Neural progenitor cell (in vitro differentiated cells): ENCODE results near the gene CREB5. TPM values are rescaled to one million over a fixed set of nuclear protein-coding genes. Genes with fewer than 3 reads are reported as not detected.
A peak's percentile ranks its signal among the peaks of the same experiment; 100 is the strongest.

Experiments
- DNase-seq: peaks from one replicate; pipeline ENCODE4 v3.0.0-alpha.2; 2016; ENCODE audit warnings: low spot score
- H2AFZ ChIP-seq: fragments of 200-600 bp; sonication (generic); replicated peaks from 2 replicates; pipeline ENCODE4 v1.6.1; 2016; ENCODE audit warnings: antibody characterized with exemption
- H3F3A ChIP-seq: fragments of 200-600 bp; sonication (generic); 2 replicates; pipeline ENCODE4 v1.6.1; 2016; ENCODE audit warnings: antibody characterized with exemption, low read depth
- H3K27ac ChIP-seq: fragments of 200-600 bp; sonication (generic); 2 replicates; pipeline ENCODE4 v1.5.1; 2016; ENCODE audit warnings: mild to moderate bottlenecking
- H3K27me3 ChIP-seq: fragments of 200-600 bp; sonication (generic); 2 replicates; pipeline ENCODE4 v1.6.1; 2016; ENCODE audit warnings: mild to moderate bottlenecking, moderate library complexity
- H3K36me3 ChIP-seq: fragments of 200-600 bp; sonication (generic); 2 replicates; pipeline ENCODE4 v1.5.1; 2016
- H3K4me1 ChIP-seq: fragments of 200-600 bp; sonication (generic); 2 replicates; pipeline ENCODE4 v1.6.1; 2016; ENCODE audit warnings: mixed run types
- H3K4me2 ChIP-seq: fragments of 200-600 bp; sonication (generic); 2 replicates; pipeline ENCODE4 v1.6.1; 2016
- H3K4me3 ChIP-seq: fragments of 200-600 bp; sonication (generic); 2 replicates; pipeline ENCODE4 v1.5.1; 2016
- H3K79me2 ChIP-seq: fragments of 200-600 bp; sonication (generic); 2 replicates; pipeline ENCODE4 v1.6.1; 2016; ENCODE audit warnings: low read depth
- H3K9ac ChIP-seq: fragments of 200-600 bp; sonication (generic); 2 replicates; pipeline ENCODE4 v1.6.1; 2016
- H3K9me3 ChIP-seq: fragments of 200-600 bp; sonication (generic); 2 replicates; pipeline ENCODE4 v1.5.1; 2016; ENCODE audit warnings: low read depth
- H4K20me1 ChIP-seq: fragments of 200-600 bp; sonication (generic); 2 replicates; pipeline ENCODE4 v1.6.1; 2016; ENCODE audit warnings: low read depth
- H3K27ac Mint-ChIP-seq: 3 replicates; pipeline ENCODE4 v1.8.0; 2021; ENCODE audit warnings: mixed read lengths
- H3K27me3 Mint-ChIP-seq: 2 replicates; pipeline ENCODE4 v1.8.0; 2022; ENCODE audit warnings: low read depth, mild to moderate bottlenecking, inconsistent platforms, moderate library complexity, mixed read lengths; ENCODE audit not compliant: insufficient read depth
- H3K36me3 Mint-ChIP-seq: 3 replicates; pipeline ENCODE4 v1.8.0; 2021; ENCODE audit warnings: mixed read lengths
- H3K4me1 Mint-ChIP-seq: 3 replicates; pipeline ENCODE4 v1.8.0; 2021; ENCODE audit warnings: mixed read lengths
- H3K4me3 Mint-ChIP-seq: 3 replicates; pipeline ENCODE4 v1.8.0; 2021; ENCODE audit warnings: mild to moderate bottlenecking, moderate library complexity, mixed read lengths
- H3K9me3 Mint-ChIP-seq: 3 replicates; pipeline ENCODE4 v1.8.0; 2020; ENCODE audit warnings: mixed read lengths
- EZH2 ChIP-seq: fragments of 200-600 bp; sonication (generic); IDR thresholded peaks from 2 replicates; pipeline ENCODE4 v1.6.1; 2017; ENCODE audit warnings: antibody characterized with exemption, mild to moderate bottlenecking, moderate library complexity
- EZH2phosphoT487 ChIP-seq: fragments of 200-600 bp; sonication (generic); IDR thresholded peaks from 2 replicates; pipeline ENCODE4 v1.6.1; 2017; ENCODE audit warnings: antibody characterized with exemption
- total RNA-seq: library from RNA; depleted of rRNA; stranded (reverse); fragments of >200 nt; gene quantifications from 2 replicates; pipeline ENCODE4 v1.2.3, GENCODE V29; 2015; ENCODE audit warnings: low replicate concordance
- TF ChIP-seq, protein P1 (sequence below): fragments of 200-600 bp; sonication (generic); IDR thresholded peaks from 2 replicates; pipeline ENCODE4 v1.5.1; 2017; ENCODE audit warnings: antibody characterized with exemption, mild to moderate bottlenecking

CREB5 gene
- total RNA-seq, 1 donor from 2014 or later: 1.2 TPM

DNA sequence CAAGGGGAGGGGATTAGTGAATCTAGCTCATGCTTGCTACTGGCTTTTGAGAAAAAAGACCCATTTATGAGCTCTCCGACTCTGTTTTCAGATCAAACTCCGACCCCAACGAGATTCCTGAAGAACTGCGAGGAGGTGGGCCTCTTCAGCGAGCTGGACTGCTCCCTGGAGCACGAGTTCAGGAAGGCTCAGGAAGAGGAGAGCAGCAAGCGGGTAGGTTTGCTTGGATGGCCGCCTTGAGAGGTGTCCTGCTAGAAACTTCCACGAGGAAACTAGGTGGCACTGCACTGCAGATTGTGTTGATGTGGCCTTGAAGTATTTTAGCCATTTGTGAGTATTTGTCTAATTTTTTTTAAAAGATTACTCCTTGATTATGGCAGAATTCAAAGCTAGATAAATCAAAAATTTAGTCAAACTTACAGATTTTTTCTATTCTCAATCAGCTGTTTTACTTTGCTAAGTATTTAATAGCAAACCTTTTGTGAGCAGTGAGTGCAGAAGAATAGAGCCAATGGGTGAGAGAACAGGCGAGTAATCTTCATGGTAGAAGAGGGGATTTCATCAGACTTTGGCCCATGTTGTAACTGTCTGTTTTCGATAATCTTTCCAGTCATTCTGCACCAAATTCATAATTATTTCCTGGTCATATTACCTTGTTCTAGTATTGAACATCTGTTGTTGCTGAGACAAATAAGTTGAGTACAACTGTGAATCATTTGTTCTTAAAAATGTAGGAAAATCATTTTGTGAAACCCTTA is 95.4 kb downstream of the CREB5 start:
- Mint-ChIP-seq H3K4me3 (no peak overlapping the region), H3K27me3 (no peaks in the 10 kb centered on the region), H3K4me1 (peaks cover 11% of the 10 kb centered on the region), H3K27ac (no peak overlapping the region), H3K36me3 (no peaks in the 10 kb centered on the region), H3K9me3 (no peaks in the 10 kb centered on the region)
- Histone ChIP-seq H4K20me1 (no peaks in the 10 kb centered on the region), H3K4me3 (no peak overlapping the region), H3F3A (no peaks in the 10 kb centered on the region), H3K4me1 (peaks cover 5% of the 10 kb centered on the region), H2AFZ (peak overlapping the region; percentile 66), H3K9ac (no peak overlapping the region), H3K27me3 (no peaks in the 10 kb centered on the region), H3K27ac (no peak overlapping the region), H3K4me2 (no peak overlapping the region), H3K36me3 (no peaks in the 10 kb centered on the region), H3K9me3 (no peaks in the 10 kb centered on the region), H3K79me2 (no peaks in the 10 kb centered on the region)
- TF ChIP-seq EZH2: no peak
- TF ChIP-seq, protein P1, sequence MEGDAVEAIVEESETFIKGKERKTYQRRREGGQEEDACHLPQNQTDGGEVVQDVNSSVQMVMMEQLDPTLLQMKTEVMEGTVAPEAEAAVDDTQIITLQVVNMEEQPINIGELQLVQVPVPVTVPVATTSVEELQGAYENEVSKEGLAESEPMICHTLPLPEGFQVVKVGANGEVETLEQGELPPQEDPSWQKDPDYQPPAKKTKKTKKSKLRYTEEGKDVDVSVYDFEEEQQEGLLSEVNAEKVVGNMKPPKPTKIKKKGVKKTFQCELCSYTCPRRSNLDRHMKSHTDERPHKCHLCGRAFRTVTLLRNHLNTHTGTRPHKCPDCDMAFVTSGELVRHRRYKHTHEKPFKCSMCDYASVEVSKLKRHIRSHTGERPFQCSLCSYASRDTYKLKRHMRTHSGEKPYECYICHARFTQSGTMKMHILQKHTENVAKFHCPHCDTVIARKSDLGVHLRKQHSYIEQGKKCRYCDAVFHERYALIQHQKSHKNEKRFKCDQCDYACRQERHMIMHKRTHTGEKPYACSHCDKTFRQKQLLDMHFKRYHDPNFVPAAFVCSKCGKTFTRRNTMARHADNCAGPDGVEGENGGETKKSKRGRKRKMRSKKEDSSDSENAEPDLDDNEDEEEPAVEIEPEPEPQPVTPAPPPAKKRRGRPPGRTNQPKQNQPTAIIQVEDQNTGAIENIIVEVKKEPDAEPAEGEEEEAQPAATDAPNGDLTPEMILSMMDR: no peak
- no peak for TF ChIP-seq EZH2phosphoT487
- no peak for DNase-seq

DNA sequence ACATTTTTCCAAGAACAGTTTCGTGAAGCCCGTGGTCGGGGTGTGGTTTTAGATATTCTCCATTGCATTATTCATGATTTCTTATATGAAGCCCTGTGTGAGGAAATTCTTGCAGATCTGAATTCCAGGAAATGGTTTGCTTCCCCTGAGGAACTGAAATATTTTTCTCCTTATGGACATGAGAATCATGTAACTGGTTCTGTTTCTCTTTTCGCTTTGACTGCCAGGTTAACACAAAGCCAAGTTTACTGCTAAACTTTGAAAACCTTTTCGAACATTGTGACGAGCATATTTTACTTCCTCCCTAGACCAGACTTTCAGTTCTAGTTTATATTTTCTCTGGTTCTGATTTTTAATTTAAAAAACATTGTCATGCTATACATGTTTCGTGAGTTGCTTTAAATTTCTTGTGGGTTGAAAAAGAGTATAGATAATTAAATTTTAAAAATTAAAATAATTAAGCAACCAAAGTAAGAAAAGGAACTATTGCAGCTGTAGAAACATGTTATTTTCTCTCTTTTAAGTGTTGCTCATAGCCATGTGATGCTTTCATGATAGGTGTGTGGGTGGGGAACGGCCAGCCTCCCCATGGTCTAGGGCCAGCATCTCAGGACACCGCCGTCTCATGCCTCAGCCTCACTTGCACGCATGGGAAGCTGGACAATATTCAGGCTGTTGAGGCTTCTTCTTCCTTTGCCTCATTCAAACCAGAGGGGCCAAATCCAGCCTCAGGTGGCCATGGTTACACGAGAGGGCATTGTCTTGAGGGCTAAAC is 97.1 kb downstream of the CREB5 start:
- Mint-ChIP-seq H3K36me3 (no peaks in the 10 kb centered on the region), H3K27me3 (no peaks in the 10 kb centered on the region), H3K4me1 (peaks cover 22% of the 10 kb centered on the region), H3K4me3 (no peak overlapping the region), H3K9me3 (no peaks in the 10 kb centered on the region), H3K27ac (no peak overlapping the region)
- Histone ChIP-seq H3K79me2 (no peaks in the 10 kb centered on the region), H3K27me3 (no peaks in the 10 kb centered on the region), H2AFZ (no peak overlapping the region), H3K4me1 (peaks cover 5% of the 10 kb centered on the region), H3F3A (no peaks in the 10 kb centered on the region), H3K4me2 (no peak overlapping the region), H3K9me3 (no peaks in the 10 kb centered on the region), H4K20me1 (no peaks in the 10 kb centered on the region), H3K36me3 (no peaks in the 10 kb centered on the region), H3K4me3 (no peak overlapping the region), H3K27ac (no peak overlapping the region), H3K9ac (no peak overlapping the region)
- TF ChIP-seq, protein P1: no peak
- DNase-seq: peak; percentile 18

DNA sequence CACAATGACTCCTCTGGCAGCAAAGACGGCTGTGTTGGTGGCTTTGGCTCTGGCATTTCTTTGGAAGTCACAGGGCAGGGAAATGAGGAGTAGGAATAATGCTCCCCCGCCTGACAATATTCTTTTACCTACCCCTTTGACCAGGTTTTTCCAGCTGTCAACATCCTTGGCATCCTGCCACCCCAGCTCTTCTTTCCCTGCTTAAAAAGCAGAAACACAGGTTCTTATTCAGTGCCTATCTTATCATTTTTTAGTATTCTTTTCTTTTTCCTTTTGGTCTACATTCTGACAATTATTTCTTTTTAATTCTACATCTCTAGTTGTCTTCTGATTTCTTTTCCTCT is 97.7 kb downstream of the CREB5 start:
- H3K4me3 ChIP-seq: no peak overlapping the region
- H3K36me3 ChIP-seq: no peaks in the 10 kb centered on the region
- no peak overlapping the region for H3K9ac ChIP-seq
- Mint-ChIP-seq H3K9me3 (no peaks in the 10 kb centered on the region), H3K27me3 (no peaks in the 10 kb centered on the region), H3K4me3 (no peak overlapping the region), H3K4me1 (peaks cover 22% of the 10 kb centered on the region), H3K36me3 (no peaks in the 10 kb centered on the region), H3K27ac (no peak overlapping the region)
- H4K20me1 ChIP-seq: no peaks in the 10 kb centered on the region
- no peaks in the 10 kb centered on the region for H3K9me3 ChIP-seq
- no peaks in the 10 kb centered on the region for H3K27me3 ChIP-seq
- H3K27ac ChIP-seq: no peak overlapping the region
- H3K4me2 ChIP-seq: no peak overlapping the region
- no peaks in the 10 kb centered on the region for H3F3A ChIP-seq
- no peak for TF ChIP-seq EZH2phosphoT487
- no peak for TF ChIP-seq EZH2
- TF ChIP-seq, protein P1: no peak
- no peaks in the 10 kb centered on the region for H3K79me2 ChIP-seq
- H3K4me1 ChIP-seq: peaks cover 5% of the 10 kb centered on the region
- DNase-seq: no peak
- no peak overlapping the region for H2AFZ ChIP-seq
